GM20431 (cell line): Measurements from ENCODE around the gene CMIP.

Source experiments
- in situ Hi-C: fragments of 300-500 bp; cut with MseI, MboI; formaldehyde crosslinking; loops from one replicate; pipeline ENCODE4 v1.15.0; 2020; ENCODE audit warnings: low sequenced_read_pairs; ENCODE audit not compliant: unreplicated experiment

Gene CMIP

DNA sequence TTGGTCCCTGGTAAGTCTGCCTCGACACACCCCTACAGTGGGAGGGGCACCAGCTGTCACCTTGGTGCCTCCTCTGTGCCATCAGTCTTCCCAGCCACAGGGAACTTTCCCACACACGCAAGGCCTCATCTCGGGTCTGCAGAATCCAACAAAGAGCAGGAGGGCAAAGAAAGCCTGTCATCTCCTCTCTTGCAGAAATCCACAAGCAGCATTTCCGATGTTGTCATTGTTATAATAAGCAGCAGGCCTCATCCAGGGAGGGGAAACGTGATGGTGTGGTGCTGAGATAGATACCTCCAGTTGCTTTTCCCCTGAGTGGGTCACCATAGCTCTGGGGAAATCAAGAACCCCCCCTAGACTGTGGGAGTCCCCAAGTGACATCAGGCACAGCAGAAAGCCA is 110.4 kb downstream of the CMIP start:
- in situ Hi-C loops, result no loop called here

DNA sequence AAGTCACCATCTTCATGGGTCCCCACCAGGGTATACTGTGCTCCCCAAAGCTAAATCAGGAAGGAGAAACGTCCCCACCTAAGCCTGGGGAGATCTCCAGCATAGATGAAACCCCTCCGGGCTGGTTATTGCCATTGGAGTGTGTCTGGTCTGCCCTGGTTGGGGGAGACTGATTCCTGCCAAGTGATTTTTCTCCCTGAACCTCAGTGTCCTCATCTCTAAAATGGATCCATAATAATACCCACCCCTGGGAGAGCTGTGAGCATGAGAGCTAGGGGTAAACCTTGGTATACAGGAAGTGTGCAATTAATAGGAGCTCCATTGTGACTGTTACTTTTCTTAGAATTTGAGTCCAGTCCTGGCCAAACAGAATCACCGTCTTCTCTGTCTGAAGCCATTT is 111.1 kb downstream of the CMIP start:
- in situ Hi-C loops, result no loop called here

DNA sequence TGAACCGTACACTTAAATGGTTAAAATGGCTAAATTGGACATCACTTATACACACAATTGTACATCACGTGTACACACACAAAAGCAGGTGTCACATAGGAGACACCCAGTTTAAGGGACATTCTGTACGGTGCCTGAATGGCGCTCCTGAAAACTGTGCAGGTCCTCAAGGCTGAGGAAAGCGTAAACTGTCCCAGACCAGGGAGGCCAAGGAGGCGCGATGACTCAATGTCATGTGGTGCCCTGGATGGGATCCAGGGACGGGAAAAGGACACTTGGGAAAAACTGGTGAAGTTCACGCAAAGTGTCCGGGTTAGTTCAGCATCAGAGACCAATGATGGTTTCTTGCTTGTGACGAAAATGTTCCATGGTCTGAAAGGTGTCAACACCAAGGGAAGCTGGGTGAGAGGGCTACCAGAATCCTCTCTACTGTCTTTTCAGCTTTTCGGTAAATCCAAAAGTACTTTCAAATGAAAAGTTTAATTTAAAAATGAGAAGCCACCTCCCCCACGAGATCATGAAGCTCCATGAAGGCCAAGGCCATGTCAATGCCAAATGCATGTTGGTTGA is 112.2 kb downstream of the CMIP start:
- in situ Hi-C loops, result no loop called here

DNA sequence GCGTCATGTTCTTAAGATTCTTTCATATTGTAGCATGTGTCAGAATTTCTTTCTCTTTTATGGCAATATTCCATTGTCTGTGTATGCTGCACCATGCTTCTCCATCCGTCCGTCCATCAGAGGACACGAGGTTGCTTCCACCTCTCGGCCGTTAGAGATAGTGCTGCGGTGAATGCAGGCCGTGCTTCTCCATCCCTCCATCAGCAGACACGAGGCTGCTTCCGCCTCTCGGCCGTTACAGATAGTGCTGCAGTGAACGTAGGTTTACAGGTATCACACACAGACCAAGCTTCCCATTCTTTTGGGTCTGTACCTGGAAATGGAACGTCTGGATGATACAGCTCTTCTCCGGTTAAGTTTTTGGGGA is 113.5 kb downstream of the CMIP start:
- in situ Hi-C loops, result no loop called here

DNA sequence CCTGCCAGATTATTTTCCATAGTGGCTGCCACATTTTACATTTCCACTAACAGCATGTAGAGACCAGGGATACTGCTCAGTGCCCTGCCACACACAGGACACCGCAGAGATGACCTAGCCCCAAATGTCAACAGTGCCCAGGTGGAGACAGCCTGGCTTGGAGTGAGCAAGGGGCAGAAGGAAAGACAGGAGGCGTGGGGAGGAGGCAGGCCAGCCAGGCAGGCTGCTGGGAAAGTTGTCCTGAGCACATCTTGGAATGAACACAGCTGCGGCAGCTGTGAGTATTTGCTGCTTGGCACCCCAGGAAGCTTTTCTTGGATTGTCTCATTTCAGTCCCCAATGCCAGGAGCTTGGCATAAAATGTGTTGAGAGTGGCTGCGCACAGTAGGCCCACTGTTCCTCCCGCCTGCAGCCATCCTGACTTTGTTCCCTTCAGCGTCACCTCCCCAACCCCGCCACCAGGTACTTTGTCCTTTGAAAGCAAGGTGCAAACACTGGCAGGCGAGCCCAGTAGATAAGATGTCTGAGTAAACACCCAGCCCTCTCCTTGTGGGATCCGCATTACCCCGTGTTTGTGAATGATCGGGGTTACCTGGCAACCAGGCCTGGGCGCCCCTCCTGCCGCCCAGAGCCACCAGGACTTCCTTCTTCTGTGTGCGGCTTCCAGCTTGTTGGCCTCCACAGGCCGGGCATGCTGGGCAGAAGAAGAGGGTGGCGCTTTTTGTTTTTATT is 114.0 kb downstream of the CMIP start:
- in situ Hi-C loops, result no loop called here

DNA sequence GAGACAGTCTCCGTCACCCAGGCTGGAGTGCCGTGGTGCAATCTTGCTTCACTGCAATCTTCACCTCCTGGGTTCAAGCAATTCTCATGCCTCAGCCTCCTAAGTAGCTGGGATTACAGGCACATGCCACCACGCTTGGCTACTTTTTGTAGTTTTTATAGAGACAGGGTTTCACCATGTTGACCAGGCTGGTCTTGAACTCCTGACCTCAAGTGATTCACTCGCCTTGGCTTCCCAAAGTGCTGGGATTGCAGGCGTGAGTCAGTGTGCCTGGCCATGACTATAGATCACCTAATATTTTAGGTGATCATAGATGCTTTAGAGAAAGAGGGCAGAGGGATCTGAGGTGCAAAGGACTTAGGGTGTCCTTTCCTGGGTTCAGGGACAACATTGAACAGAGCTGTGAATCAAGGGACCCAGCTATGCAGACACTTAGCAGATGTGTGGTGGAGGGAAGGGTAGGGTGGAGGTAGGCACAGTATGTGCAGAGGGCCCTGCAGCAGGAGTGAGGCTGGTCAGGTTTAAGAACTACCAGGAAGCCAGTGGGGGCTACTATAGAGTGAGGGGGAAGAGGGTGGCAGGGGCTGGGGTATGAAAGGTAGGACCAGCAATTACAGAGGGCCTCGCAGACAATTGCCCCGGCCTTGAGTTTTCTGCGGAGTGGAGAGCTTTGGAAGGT is 116.5 kb downstream of the CMIP start:
- in situ Hi-C loops, result no loop called here

DNA sequence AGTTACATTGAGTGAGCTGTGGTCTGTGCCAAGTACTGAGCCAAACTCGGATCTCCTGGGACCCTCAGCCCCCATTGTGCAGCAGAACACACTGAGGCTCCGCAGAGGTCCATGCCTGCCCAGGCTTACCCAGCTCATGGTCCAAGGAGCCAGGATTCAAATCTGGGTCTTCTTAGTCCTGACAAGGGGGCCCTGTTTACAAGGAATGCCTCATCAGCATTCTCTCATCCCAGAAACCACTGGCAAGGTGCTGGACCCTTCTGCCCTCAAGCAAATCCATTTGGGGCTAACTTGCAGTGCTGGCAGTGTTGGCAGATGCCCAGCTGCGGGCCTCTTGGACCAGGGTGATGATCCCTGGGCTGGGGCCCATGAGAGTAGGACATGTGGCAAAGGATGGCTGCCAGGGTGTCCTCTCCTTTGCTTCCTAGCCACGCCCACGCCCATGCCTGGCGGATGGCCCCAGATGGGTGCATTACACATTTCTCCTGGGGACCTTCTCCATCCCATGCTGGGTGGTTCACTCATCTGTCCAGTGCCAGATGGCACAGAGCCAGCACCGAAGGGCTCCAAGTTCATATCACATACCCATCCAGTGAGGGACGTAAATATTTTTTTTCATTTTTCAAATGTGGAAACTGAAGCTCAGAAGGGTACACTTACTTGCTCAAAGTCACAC is 117.7 kb downstream of the CMIP start:
- in situ Hi-C loops, result no loop called here

DNA sequence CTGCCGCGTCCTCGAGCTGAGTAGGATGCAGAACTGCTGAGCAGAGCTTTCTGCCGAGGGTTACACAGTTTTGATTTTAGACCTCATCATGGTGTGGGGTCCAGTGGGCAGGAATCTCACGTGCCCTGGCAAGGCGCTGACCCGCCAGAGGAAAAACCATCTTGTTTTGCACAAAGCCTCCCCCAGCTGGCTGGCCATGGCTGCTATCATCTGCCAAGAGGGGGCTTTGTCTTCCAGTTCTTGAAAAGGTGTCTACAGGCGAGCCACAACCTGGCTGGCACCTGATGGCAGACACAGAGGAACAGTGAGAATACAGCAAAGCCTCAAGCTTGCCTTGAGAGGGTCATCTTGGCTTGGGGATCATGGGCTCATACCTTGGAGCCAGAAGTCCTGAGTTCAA is 118.3 kb downstream of the CMIP start:
- in situ Hi-C loops, result no loop called here

DNA sequence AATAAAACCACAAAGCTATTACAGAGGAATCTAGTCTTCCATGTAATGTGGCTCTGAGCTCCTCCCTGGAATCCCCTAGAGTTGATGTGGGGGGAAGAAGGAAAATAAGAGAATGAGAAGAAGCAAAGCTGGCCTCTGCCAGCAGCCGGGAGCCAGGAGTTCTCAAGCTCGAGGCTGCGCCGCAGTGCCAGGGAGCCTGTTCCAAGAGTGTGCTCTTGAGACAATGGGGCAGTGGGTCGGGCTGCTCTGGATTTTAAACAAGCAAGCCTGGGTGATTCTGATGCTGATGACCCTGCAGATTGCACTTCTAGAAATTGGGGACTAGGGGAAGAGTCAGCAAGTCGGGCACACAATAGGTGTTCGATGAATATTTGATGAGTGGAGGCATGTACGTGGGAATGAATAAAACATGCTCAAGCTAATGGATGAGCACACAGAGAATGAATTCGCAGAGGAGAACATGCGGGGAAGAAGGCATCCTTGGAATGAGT is 119.9 kb downstream of the CMIP start:
- in situ Hi-C loops, result no loop called here

DNA sequence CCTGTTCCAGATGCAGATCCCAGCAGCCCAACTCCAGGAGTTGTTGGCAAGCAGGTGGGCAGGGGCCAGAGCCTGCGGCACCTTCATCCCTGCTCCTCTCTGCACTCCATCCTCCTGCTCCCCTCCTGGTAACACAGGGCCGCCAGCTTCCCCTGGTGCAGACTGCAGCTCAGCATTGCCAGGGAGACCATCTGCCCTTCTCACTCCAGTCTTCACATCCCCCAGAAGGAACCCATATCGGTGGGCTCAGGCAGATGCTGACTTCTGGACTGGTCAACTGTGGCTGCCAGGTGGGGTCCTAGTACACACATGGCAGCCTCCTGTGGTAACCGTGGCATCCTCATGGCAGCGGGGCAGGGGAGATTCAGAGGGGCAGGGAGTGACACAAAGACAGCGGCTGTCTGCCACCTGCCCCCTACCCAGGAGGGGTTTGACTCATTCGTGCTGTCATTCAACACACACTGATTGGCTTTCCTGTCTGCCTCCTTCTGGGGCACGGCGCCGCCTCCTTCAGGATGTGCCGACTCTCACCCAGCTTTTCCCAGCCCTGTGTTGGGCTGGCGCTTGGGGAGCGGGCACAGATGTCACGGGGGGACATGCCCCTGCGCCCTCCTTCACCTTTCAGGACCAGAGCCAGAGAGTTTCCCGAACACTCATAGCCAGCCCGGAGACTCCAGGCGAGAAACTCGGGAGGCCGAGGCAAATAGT is 120.9 kb downstream of the CMIP start:
- in situ Hi-C loops, result no loop called here

DNA sequence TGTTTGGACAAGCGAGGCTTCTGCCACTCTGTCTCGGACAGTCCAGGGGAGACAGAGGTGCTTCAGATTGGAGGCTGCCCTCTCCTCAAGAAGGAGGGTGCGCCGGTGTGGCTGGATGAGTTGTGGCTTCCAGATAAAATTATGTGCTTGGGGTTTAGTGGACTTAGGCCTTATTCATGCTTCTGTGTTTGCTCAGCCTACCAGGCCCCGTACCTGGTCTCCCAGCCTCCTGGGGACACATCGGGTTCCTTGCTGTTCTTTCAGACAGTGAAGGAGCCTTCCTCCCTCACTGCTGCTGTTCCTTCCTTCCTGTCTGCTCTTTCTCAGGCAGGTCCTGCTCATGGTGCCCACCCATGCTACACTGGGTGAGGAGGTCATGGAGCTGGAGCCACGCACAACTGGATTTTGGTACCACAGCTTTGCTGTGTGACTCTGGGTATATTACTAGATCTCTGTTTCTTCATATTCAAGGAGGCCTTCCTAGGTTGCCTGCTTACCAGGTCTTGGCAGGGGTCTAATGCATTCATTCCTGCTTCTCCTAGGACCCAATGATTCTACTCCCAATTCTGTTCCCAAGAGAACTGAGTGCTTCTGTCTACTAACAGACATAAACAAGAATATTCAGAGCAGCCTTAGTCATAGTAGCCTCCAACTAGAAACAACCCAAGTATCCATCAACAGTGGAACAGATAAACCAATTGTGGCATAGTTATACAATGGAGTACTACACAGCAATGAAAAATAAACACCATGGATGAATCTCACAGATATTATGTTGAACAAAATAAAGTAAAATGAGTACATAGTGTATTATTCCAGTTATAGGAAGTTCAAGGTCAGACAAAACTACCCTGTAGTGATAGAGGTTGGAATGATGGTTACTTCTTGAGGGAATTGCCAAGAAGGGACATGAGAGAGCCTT is 121.7 kb downstream of the CMIP start:
- in situ Hi-C loops, result no loop called here

DNA sequence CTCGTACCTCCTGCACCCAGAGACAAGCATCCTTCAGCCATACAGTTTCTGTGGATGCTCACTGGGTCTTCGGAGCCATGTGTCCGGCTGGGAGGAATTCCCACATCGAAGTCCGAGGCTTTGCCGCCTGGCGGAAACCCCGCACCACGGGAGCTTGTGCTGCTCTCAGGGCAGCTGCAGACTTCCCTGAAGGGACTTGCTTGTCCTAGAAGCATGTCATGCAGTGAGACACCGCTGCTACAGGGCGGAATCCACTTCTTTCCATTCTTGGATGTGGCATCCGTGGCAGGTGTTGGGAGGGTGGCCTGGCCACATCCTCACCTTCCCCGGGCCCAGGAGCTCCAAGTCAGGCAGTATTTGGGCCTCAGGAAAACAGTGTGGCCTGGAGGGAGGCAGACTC is 122.5 kb downstream of the CMIP start:
- in situ Hi-C loops, result no loop called here

DNA sequence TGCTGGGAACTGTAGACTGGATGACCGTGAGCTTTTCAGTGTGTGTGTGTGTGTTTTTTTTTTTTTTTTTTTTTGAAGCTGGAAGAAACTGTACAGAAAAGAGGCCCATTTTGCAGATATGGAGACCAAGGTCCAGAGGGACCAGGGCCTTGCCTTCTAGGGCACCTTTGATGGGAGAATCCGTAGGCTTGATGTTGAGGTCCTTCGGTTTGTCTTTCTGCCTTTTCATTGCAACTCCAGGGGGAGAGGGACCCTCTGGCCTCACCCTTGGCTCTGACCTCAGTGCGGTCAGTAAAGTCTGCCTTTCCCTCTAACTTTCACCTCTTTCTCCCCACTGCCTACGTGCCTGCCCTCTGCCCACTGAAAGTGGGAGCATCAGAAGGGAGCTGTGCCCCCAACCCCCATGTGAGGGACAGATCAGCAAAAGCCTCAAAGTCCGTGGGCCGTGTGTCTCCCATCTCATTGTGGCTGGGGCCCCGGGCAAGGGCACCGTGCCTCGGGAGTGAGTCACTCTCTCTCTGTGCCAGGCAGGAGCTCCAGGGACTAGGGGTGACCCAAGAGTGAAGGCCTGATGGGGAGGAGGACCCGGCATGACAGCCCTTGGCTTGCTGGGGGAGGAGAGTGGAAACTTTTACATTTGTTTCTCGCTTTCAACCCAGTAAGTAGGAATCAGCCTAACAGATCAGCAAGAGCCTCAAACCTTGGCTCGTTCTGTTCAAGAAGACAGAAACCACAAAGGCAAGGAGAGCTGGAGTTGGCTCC is 123.6 kb downstream of the CMIP start:
- in situ Hi-C loops, result no loop called here

DNA sequence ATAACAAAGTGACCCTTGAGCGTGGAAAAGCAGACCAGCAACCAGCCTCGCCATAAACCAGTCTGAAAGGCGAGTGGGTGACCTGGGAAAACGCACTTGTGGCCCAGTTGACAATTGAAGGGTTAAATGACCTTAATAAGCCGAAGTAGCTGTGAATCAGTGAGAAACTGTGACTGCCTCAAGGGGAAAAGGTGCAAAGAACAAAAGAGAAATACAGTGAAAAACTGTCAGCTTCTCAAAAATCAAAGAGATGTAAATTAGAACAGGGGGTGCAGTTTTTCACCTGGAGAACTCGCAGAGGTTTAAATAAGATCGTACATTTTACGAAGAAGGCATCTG is 124.1 kb downstream of the CMIP start:
- in situ Hi-C loops, result no loop called here

DNA sequence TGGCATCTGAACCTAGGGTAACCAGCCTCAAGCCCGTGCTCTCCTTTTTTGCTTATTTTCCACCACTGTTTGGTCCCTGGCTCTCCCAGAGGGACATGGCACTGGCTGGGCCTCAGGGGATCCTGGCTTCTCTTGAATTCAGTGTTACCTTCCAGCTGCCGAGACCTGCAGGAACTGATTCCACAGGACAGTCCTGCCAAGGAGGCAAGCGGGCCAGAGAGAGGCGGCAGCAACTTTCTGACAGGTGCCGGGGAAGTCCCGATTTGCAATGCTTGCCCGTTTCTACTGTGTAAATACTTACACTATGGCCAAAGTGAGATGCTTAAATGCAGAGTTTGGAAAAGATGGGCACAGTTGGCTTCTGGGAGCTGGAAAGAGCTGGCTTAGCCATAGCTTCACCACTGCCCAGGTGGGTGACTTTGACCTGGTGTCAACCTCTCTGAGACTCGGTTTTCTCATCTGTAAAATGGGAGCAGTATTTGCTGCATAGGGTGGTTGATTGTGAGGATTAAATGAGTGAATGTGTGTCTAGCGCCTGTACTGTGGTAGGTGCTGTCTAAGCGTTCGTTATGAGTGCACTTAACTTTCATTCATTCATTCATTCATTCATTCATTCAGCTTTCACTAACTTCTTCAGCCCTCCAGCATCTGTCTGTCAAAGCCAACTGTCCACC is 124.9 kb downstream of the CMIP start:
- in situ Hi-C loops, result no loop called here

DNA sequence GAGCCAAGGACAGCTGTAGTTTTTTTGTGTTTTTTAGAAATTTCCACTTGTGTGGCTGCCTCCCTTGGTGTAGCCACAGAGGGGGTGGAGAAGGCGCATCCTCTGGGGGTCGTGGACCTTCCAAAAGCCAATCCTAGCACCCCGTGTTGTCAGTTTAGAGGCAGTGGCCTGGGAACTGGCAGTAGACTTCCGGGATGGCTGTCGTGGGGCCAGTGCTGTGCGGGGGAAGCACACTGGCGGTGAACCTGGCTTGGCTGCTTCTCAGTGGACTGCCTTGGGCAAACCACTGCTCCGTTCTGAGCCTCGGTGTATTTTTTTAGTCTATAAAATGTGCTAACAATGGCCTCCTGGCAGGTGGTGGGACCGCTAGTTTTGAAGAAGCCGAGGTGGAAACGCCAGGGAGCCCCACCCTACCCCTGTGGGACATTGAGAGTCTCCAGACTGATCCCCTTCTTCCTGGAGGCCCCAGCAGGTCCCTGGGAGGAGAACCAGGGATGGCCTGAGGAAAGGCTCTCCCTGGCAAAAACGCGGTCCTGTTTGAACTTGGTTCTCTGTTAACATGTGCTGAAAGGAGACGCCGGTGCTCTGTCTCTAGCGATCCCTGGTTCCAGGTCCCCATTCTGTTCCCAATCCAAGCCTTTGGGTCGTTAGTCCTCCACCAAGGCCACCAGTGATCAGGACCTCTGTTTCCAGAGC is 125.7 kb downstream of the CMIP start:
- in situ Hi-C loops, result no loop called here

DNA sequence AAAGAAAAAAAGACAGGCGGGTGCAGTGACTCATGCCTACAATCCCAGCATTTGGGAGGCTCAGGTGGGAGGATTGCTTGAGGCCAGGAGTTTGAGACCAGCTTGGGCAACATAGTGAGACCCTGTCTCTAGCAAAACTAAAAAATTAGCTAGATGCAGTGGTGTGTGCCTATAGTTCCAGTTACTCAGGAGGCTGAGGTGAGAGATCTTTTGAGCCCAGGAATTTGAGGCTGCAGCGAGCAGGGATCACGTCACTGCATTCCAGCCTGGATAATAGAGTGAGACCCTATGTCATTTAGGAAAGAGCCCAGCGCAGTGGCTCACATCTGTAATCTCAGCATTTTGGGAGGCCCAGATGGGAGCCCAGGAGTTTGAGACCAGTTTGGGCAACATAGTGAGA is 126.6 kb downstream of the CMIP start:
- in situ Hi-C loops, result no loop called here
